D721Med (cell line): Measurements from ENCODE around the gene SPOCD1.

Source experiments
- DNase-seq: peaks from one replicate; pipeline ENCODE4 v3.0.0; 2011; ENCODE audit warnings: low spot score; ENCODE audit not compliant: insufficient read length
- FAIRE-seq: peaks from 2 replicates; lab custom pipeline; 2011; peaks lifted over from hg19 to GRCh38; lab: Jason Lieb, UNC
- CTCF ChIP-seq: IDR thresholded peaks from 2 replicates; pipeline ENCODE4 v1.5.1; 2012; ENCODE audit warnings: mild to moderate bottlenecking, control low read depth; ENCODE audit not compliant: insufficient read depth; ENCODE audit errors: missing control alignments

The SPOCD1 gene

DNA sequence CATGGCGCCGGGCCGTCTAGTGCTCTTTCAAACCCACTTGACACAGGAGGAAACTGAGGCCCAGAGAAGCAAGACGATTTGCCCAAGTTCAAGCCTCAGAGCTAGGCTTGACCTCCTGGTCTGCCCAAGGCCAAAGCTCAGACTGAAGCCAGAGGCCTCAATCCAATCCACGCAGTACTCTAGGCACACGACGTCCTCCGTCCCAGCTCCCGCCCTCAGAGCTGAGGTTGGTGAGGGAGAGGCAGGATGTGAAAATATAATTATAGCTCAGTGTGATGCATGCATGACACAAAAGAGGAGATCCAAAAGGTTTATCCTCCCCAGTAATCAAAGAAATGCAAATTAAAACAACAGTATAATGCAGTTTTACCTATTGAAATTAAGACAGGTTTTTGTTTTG is 36.1 kb downstream of the SPOCD1 start:
- FAIRE-seq, result no peak
- no peak for DNase-seq
- TF ChIP-seq CTCF, result no peak

- DNase-seq (no peak), FAIRE-seq (no peak)
- no peak for TF ChIP-seq CTCF
Observed at GRCh38 chr1:31778763-31779488, 36.9 kb downstream of the SPOCD1 start.

DNA sequence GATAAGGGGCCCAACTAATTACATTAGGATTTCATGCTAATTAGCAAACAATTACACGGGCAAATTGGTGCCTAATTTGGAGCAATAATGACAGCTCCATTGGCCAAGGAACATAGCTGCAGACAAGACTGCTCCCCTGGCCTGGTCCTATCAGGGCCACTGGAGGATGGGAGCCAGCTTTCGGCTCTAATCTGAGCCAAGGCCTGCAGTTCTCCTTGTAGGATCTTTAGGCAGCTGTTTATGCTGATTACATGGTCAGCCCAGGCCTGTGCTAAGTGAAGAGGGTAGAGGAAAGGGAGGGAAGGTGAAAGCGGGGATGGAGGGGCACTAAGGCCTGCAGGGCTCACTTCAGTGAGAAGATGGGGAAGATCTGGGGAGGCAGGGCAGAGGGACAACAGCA is 39.3 kb downstream of the SPOCD1 start:
- DNase-seq, result no peak
- no peak for FAIRE-seq
- no peak for TF ChIP-seq CTCF

GRCh38 chr1:31776032-31776431 is 39.8 kb downstream of the SPOCD1 start:
- DNase-seq, result no peak
- TF ChIP-seq CTCF, result no peak
- FAIRE-seq, result no peak

- DNase-seq, result no peak
- no peak for FAIRE-seq
- TF ChIP-seq CTCF, result no peak
Observed at GRCh38 chr1:31775210-31775999, 40.4 kb downstream of the SPOCD1 start.

DNA sequence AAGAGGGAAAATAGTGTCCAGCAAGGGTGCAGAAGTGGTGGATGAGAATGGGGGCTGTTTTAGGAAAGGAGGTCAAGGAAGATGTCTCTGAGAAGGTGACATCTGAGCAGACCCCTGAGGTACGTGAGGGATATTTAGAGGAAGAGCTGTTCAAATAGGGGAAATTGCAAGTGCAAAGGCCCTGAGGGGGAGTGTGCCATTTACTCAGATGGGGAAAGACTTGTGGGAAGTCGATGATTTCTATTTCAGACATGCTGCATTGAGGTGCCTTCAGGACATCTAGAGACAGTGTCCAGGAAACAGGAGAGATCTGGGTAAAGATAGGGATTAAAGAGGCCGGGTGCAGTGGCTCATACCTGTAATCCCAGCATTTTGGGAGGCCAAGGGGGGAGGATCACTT is 41.3 kb downstream of the SPOCD1 start:
- TF ChIP-seq CTCF, result no peak
- FAIRE-seq, result no peak
- no peak for DNase-seq

GRCh38 chr1:31773861-31774260 is 42.0 kb downstream of the SPOCD1 start:
- DNase-seq, result no peak
- FAIRE-seq, result no peak
- no peak for TF ChIP-seq CTCF
